HG03520 (cell line): Measurements from ENCODE around the gene NUDCD2.
"Not testable (repeated sequence)": the region's sequence is repeated elsewhere in the genome, so short reads cannot be mapped to it uniquely, and the experiment has no call there.

ENCODE experiments used
- ATAC-seq: cut with Tn5 transposase; IDR thresholded peaks from one replicate; pipeline ENCODE4 v1.9.1; 2021; ENCODE audit warnings: mild to moderate bottlenecking, moderate library complexity; ENCODE audit not compliant: unreplicated experiment

The NUDCD2 gene

GRCh38 chr5:163473635-163474243 is 13.8 kb upstream of the NUDCD2 start:
- no peak for ATAC-seq

DNA sequence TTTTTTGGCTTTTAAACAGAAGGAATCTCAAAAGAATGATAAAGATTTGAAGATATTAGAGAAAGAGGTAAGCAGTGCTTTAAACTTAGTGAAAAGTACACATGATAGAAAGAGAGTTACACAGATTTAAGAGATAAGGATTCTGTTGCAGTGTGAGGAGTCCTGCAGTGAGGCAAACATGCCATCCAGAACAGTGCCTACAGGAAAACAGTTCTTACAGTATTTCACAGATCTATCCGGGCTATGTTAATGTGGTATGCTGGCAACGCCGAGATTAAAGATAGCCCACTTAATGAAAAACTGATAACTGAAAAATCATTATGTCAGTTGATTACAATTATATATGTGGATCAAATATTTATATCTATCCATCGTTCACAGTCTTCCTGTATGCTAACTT is 7.8 kb upstream of the NUDCD2 start:
- ATAC-seq, result no peak

DNA sequence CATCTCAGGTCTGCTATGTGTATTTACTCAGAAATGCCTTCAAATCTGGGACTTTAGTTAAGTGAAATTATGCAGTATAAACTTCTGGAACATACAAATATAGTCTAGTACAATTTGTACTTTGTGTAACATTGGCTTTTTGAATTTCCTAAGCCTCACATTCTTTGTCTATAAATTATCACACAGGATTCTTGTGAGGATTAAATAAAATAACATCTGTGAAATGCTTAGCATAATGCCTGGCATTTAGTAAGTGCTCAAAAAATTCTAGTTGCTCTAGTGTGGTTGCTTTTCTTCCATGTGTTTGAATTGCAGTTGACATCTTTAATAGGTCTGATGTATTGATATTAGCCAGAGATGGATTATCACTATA is 3.1 kb upstream of the NUDCD2 start:
- no peak for ATAC-seq

- ATAC-seq, result no peak
These were observed 765 bp upstream of the NUDCD2 start, which contains the start of gene HMMR for GRCh38 chr5:163460562-163461171. HMMR (plus strand) TSS chr5:163460632; CDS start chr5:163460693, 61 bp downstream.

GRCh38 chr5:163459462-163459818 is 462 bp downstream of the NUDCD2 start:
- peak; percentile 1 for ATAC-seq

DNA sequence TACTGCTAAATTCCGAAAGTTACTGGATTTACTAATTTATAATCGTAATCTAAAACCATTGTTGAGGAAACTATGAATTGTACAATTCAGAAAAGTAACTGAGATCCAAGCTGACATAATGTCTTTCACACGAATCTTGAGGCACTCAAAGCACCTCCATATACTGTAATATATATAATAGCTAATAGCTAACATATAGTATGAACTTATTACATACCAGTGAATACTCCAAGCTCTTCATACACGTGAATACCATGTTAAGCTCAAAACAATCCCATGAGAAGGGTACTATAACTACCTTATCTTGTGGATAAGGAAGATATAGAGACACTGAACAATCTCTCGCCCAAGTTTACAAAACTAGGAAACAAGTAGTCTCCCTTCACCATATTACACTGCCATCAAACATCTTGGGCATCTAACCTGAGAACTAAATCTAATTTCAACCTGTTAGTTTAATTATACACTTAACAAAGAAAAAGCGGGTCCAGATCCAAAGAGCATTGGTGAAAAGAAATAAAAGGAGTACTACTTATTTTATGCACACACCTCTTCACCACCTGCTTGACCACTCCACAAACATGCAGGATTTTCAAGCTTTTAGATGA is 1.0 kb downstream of the NUDCD2 start:
- no peak for ATAC-seq

GRCh38 chr5:163456840-163457239 is 3.1 kb downstream of the NUDCD2 start:
- ATAC-seq, result no peak

DNA sequence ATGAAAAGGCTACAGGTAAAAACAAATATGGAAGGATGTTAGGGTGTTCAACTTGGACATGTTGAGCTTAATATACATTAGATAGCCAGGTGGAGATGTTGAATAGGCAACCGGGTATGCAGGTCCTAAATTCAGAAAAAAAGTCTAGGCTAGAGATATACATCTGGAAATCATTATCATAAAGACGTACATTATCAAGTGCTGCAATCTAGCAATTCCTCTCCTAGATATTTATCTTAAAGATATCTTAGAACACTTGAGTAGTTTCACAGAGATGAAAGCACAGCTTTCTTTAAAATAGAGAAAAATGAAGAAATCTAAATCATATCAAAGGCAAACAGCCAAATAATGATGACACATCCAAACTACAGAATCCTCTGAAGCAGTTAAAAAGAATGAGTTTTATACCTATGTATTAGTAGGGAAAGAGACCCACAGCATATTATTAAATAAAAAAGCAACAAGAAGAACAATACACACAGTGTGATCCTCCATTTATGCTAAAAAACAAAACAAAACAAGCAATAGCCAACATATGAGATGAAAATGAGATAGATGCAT is 3.8 kb downstream of the NUDCD2 start:
- no peak for ATAC-seq

GRCh38 chr5:163455406-163455805 is 4.5 kb downstream of the NUDCD2 start:
- not testable (repeated sequence) for ATAC-seq

- no peak for ATAC-seq
These were observed 6.2 kb downstream of the NUDCD2 start for GRCh38 chr5:163453705-163454104.

DNA sequence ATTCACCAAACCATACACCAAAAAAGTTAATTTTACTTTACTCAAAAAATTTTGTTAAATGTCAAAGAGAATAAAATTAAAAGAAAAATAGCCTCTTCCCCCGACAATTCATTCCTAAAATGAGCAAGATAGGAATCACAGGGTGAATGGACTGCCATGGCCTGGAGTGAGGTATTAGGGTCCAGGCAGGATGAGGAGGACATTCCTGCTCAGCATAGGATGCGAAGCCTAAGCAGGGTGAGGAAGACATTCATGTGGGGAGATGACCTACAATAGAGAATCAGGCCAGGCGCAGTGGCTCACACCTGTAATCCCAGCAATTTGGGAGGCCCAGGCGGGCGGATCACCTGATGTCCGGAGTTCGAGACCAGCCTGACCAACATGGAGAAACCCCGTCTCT is 8.4 kb downstream of the NUDCD2 start:
- no peak for ATAC-seq

GRCh38 chr5:163448491-163448890 is 11.4 kb downstream of the NUDCD2 start:
- ATAC-seq, result no peak

GRCh38 chr5:163447875-163448274 is 12.0 kb downstream of the NUDCD2 start:
- ATAC-seq, result no peak

DNA sequence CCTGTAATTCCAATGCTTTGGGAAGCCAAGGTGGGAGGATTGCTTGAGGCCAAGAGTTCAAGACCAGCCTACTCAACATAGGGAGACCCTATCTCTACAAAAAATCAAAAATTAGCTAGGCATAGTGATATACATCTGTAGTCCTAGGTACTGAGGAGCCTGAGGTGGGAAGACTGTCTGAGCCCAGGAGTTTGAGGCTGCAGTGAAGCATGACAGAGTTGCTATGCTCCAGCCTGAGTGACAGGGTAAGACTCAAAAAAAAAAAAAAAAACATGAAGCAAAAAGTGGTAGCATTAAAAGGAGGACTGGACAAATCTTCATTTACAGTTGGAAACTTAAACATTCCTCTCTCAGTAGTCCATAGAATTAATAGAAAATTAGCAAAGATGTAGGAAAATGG is 12.7 kb downstream of the NUDCD2 start:
- ATAC-seq, result no peak

DNA sequence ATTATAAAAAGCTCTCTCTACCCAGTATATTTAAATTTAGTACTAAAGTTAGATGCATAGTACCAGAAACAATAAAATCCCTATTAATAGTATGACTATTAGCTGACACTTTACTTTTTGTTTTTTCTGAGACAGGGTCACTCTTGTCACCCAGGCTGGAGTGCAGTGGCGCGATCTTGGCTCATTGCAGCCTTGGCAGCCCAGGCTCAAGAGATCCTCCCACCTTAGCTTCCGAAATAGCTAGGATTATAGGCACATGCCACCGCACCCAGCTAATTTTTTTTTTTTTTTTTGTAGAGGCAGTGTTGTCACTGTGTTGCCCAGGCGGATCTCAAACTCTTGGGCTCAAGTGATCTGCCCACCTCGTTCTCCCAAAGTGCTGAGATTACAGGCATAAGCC is 14.6 kb downstream of the NUDCD2 start:
- ATAC-seq, result no peak

GRCh38 chr5:163444526-163444925 is 15.4 kb downstream of the NUDCD2 start:
- ATAC-seq, result no peak

DNA sequence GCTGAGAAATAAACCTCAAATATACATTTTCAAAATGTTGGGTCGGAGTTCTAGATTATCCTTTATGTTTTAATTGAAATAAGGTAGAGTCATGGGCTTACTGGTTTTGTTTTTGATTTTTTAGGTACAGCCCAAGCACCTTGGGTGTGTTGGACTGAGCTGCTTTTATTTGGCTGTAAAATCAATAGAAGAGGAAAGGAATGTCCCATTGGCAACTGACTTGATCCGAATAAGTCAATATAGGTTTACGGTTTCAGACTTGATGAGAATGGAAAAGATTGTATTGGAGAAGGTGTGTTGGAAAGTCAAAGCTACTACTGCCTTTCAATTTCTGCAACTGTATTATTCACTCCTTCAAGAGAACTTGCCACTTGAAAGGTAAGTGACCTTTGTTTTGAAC is 18.9 kb downstream of the NUDCD2 start:
- ATAC-seq, result no peak

- no peak for ATAC-seq
These were observed 20.8 kb downstream of the NUDCD2 start for GRCh38 chr5:163439092-163439425.

GRCh38 chr5:163437309-163438182 is 22.4 kb downstream of the NUDCD2 start, which contains the start of gene CCNG1:
CCNG1 (plus strand) TSS chr5:163437595; CDS start chr5:163439257, 1,662 bp downstream.
- peak; percentile 97 for ATAC-seq

- no peak for ATAC-seq
These were observed 22.9 kb downstream of the NUDCD2 start for GRCh38 chr5:163437011-163437308.

DNA sequence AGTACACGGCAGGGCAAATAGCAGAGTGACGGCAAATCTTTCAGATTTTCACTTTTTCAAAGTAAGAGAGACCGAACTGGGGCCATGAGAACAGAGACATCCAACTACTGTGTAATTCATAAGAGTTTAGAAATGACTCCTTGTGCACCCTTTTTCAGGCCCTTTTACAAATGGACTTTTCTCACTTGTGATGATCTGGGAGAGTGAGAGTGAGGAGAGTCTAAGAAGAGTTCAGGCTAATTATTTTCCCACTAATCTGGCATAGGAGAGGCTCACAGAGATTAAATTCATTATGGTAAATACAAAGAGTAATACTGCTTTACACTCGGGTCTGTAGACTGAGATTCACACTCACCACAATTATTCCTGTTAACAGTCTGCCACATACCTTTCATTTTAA is 23.4 kb downstream of the NUDCD2 start:
- no peak for ATAC-seq
